OCI-M1 (cell line): Measurements from ENCODE around the gene ITIH6.
"Not testable (repeated sequence)": the region's sequence is repeated elsewhere in the genome, so short reads cannot be mapped to it uniquely, and the experiment has no call there.

Source experiments
- DNase-seq: peaks from one replicate; lab custom pipeline; 2025; lab: John Stamatoyannopoulos, UW

ITIH6 gene

GRCh38 chrX:54798137-54798536 lies at the start of gene ITIH6:
TSS of gene ITIH6 (minus strand) at chrX:54798255. CDS start at chrX:54798210, 45 bp downstream.
- no peak for DNase-seq

GRCh38 chrX:54847700-54848099 lies 49.6 kb upstream of the ITIH6 start:
- not testable (repeated sequence) for DNase-seq

- DNase-seq = no peak
Measured at GRCh38 chrX:54843050-54843449, 45.0 kb upstream of the ITIH6 start.

GRCh38 chrX:54842607-54843006 lies 44.6 kb upstream of the ITIH6 start:
- DNase-seq = no peak

GRCh38 chrX:54841184-54841874 lies 43.3 kb upstream of the ITIH6 start:
- DNase-seq = not testable (repeated sequence)

GRCh38 chrX:54838583-54838982 lies 40.5 kb upstream of the ITIH6 start:
- DNase-seq = no peak

- no peak for DNase-seq
Measured at GRCh38 chrX:54826598-54826997, 28.5 kb upstream of the ITIH6 start.

- peak; percentile 7 for DNase-seq
Measured at GRCh38 chrX:54825716-54826438, 27.8 kb upstream of the ITIH6 start.

GRCh38 chrX:54824722-54825121 lies 26.7 kb upstream of the ITIH6 start:
- DNase-seq = no peak

GRCh38 chrX:54824195-54824594 lies 26.1 kb upstream of the ITIH6 start:
- no peak for DNase-seq

GRCh38 chrX:54821310-54821709 lies 23.3 kb upstream of the ITIH6 start:
- no peak for DNase-seq

- DNase-seq = no peak
Measured at GRCh38 chrX:54820737-54821136, 22.7 kb upstream of the ITIH6 start.

GRCh38 chrX:54819201-54819600 lies 21.1 kb upstream of the ITIH6 start:
- no peak for DNase-seq

GRCh38 chrX:54818221-54818620 lies 20.2 kb upstream of the ITIH6 start:
- no peak for DNase-seq

- DNase-seq = peak; percentile 1
Measured at GRCh38 chrX:54817220-54817820, 19.3 kb upstream of the ITIH6 start.

- DNase-seq = no peak
Measured at GRCh38 chrX:54812306-54812705, 14.3 kb upstream of the ITIH6 start.

GRCh38 chrX:54811301-54811885 lies 13.3 kb upstream of the ITIH6 start:
- no peak for DNase-seq

- no peak for DNase-seq
Measured at GRCh38 chrX:54810532-54810931, 12.5 kb upstream of the ITIH6 start.

- DNase-seq = peak; percentile 97
Measured at GRCh38 chrX:54808605-54809483, 10.8 kb upstream of the ITIH6 start.

GRCh38 chrX:54808109-54808604 lies 10.1 kb upstream of the ITIH6 start:
- no peak for DNase-seq

- peak; percentile 61 for DNase-seq
Measured at GRCh38 chrX:54807524-54808108, 9.6 kb upstream of the ITIH6 start, which contains the start of gene MAGED2. TSS of gene MAGED2 (plus strand) at chrX:54807745. CDS start at chrX:54809332, 1,587 bp downstream.
